ENCODE measurements around the gene TBC1D9.

- TF ChIP-seq CTCF (conservative IDR thresholded peaks at IDR 0.05 in 1 of 2, IDR thresholded peaks at IDR 0.05 in 1 of 2; ENCODE audit: extremely low read depth in 1 of 2, insufficient read depth in 1 of 2, low read depth in 1 of 2, low read length in 2 of 2) (no peak), EZH2 (IDR thresholded peaks at IDR 0.05; ENCODE audit: borderline replicate concordance, low read length) (no peak)
Observed at GRCh38 chr4:140641105-140641555, 115.1 kb downstream of the TBC1D9 start.
